H1 (cell line): Measurements from ENCODE around the gene DBX1. TPM values are rescaled to one million over a fixed set of nuclear protein-coding genes. Genes with fewer than 3 reads are reported as not detected.
A peak's percentile ranks its signal among the peaks of the same experiment; 100 is the strongest.

Experiments used
- CTCF ChIA-PET: fragments of 300-600 bp; sonication (Branson Sonifier 250); formaldehyde crosslinking; loops from one replicate; lab custom pipeline; 2021; ENCODE audit not compliant: partially characterized antibody; lab: Charles Lee
- POLR2A ChIA-PET: fragments of 300-600 bp; sonication (Branson Sonifier 250); formaldehyde crosslinking; loops from one replicate; lab custom pipeline; 2021; ENCODE audit warnings: inconsistent platforms; ENCODE audit not compliant: partially characterized antibody; lab: Charles Lee
- DNase-seq, 2 experiments: peaks; one replicate each; pipeline versions ENCODE4 v3.0.0 to v3.0.0-alpha.2; 2010 to 2022; ENCODE audit warnings: low spot score in 2 of 2, low read depth in 1 of 2, mixed read lengths in 1 of 2
- FAIRE-seq: peaks from 2 replicates; lab custom pipeline; 2011; peaks lifted over from hg19 to GRCh38; lab: Jason Lieb, UNC
- H2AFZ ChIP-seq: 2 replicates; pipeline ENCODE4 v1.8.1; 2012; ENCODE audit warnings: low read length, inconsistent platforms
- H2AK5ac ChIP-seq: 2 replicates; pipeline ENCODE4 v1.6.1; 2013; ENCODE audit warnings: low read depth, low read length
- H2BK120ac ChIP-seq: replicated peaks from 2 replicates; pipeline ENCODE3; 2013; ENCODE audit warnings: low read depth, low read length, inconsistent platforms
- H2BK12ac ChIP-seq: 2 replicates; pipeline ENCODE4 v1.6.1; 2013; ENCODE audit warnings: low read depth, low read length
- H2BK15ac ChIP-seq: 2 replicates; pipeline ENCODE4 v1.6.1; 2013; ENCODE audit warnings: low read length
- H2BK20ac ChIP-seq: 2 replicates; pipeline ENCODE4 v1.6.1; 2013; ENCODE audit warnings: low read length
- H2BK5ac ChIP-seq: 2 replicates; pipeline ENCODE4 v1.6.1; 2013; ENCODE audit warnings: low read depth, low read length
- H3K14ac ChIP-seq: 2 replicates; pipeline ENCODE4 v1.6.1; 2013; ENCODE audit warnings: inconsistent platforms; ENCODE audit not compliant: insufficient read length
- H3K18ac ChIP-seq: 2 replicates; pipeline ENCODE4 v1.6.1; 2013; ENCODE audit warnings: low read length; ENCODE audit errors: extremely low read depth
- H3K23ac ChIP-seq: 2 replicates; pipeline ENCODE4 v1.6.1; 2013; ENCODE audit warnings: inconsistent platforms; ENCODE audit not compliant: insufficient read length
- H3K23me2 ChIP-seq: 2 replicates; pipeline ENCODE4 v1.6.1; 2013; ENCODE audit warnings: low read depth, low read length
- H3K27ac ChIP-seq: 2 replicates; pipeline ENCODE4 v1.6.1; 2011; ENCODE audit warnings: low read depth, low read length, inconsistent platforms
- H3K27me3 ChIP-seq, 4 experiments: replicated peaks in 1 of 4; 1 replicate in 1 of 4; 2 replicates in 3 of 4; pipeline versions ENCODE4 v1.6.1 to v1.8.1; 2011 to 2013; ENCODE audit warnings: low read length in 3 of 4, mild to moderate bottlenecking in 3 of 4, inconsistent platforms in 2 of 4, mixed read lengths in 2 of 4, moderate library complexity in 1 of 4; ENCODE audit not compliant: control insufficient read depth in 3 of 4, insufficient read depth in 3 of 4; ENCODE audit errors: extremely low read depth in 1 of 4
- H3K36me3 ChIP-seq, 4 experiments: 2 replicates each; pipeline versions ENCODE4 v1.6.1 to v1.8.1; 2011 to 2013; ENCODE audit warnings: mild to moderate bottlenecking in 4 of 4, low read length in 3 of 4, moderate library complexity in 2 of 4, control low read depth in 1 of 4, inconsistent platforms in 1 of 4; ENCODE audit not compliant: insufficient read depth in 4 of 4, control insufficient read depth in 2 of 4
- H3K4ac ChIP-seq: replicated peaks from 2 replicates; pipeline ENCODE3; 2013; ENCODE audit warnings: low read length, low read depth, mixed read lengths, inconsistent platforms; ENCODE audit not compliant: insufficient read length
- H3K4me1 ChIP-seq, 4 experiments: replicated peaks in 1 of 4; 1 replicate in 1 of 4; 2 replicates in 3 of 4; pipeline versions ENCODE4 v1.6.1 to v1.8.1; 2011 to 2013; ENCODE audit warnings: low read length in 3 of 4, inconsistent platforms in 2 of 4, mixed read lengths in 1 of 4; ENCODE audit not compliant: insufficient read depth in 4 of 4, control insufficient read depth in 3 of 4
- H3K4me2 ChIP-seq, 2 experiments: 2 replicates each; pipeline versions ENCODE4 v1.6.1 to v1.8.1; 2011 to 2013; ENCODE audit warnings: low read depth in 2 of 2, low read length in 2 of 2, control low read depth in 1 of 2, inconsistent platforms in 1 of 2, mild to moderate bottlenecking in 1 of 2; ENCODE audit not compliant: insufficient read depth in 1 of 2
- H3K4me3 ChIP-seq, 4 experiments: fragments of 200-600, 300-600 bp in 1 of 4; sonication (generic), shearing (Covaris generic), sonication (Bioruptor Twin) in 1 of 4; 2 replicates each; pipeline versions ENCODE4 v1.5.1 to v1.8.1; 2011 to 2016; ENCODE audit warnings: low read length in 4 of 4, low read depth in 3 of 4, control low read depth in 2 of 4, inconsistent platforms in 2 of 4, mild to moderate bottlenecking in 2 of 4, mixed read lengths in 1 of 4, moderate library complexity in 1 of 4; ENCODE audit not compliant: insufficient read depth in 2 of 4; ENCODE audit errors: extremely low read depth in 1 of 4
- H3K56ac ChIP-seq: replicated peaks from 2 replicates; pipeline ENCODE3; 2013; ENCODE audit warnings: low read depth, mild to moderate bottlenecking, mixed read lengths, low read length, inconsistent platforms; ENCODE audit not compliant: insufficient read length
- H3K79me1 ChIP-seq: 2 replicates; pipeline ENCODE4 v1.6.1; 2013; ENCODE audit warnings: low read depth, low read length, control low read depth
- H3K79me2 ChIP-seq, 2 experiments: 2 replicates each; pipeline versions ENCODE4 v1.6.1 to v1.8.1; 2012 to 2013; ENCODE audit warnings: low read length in 2 of 2, mild to moderate bottlenecking in 2 of 2, inconsistent platforms in 1 of 2; ENCODE audit not compliant: insufficient read depth in 2 of 2, control insufficient read depth in 1 of 2
- H3K9ac ChIP-seq, 4 experiments: replicated peaks in 1 of 4; 1 replicate in 1 of 4; 2 replicates in 3 of 4; pipeline versions ENCODE4 v1.6.1 to v1.8.1; 2011 to 2013; ENCODE audit warnings: low read depth in 3 of 4, low read length in 3 of 4, control low read depth in 2 of 4, mild to moderate bottlenecking in 2 of 4, moderate library complexity in 2 of 4, inconsistent platforms in 1 of 4; ENCODE audit errors: extremely low read depth in 1 of 4
- H3K9me3 ChIP-seq, 2 experiments: 2 replicates each; pipeline versions ENCODE4 v1.6.1 to v1.8.1; 2012 to 2013; ENCODE audit warnings: mild to moderate bottlenecking in 2 of 2, moderate library complexity in 2 of 2, control low read depth in 1 of 2, inconsistent platforms in 1 of 2, low read depth in 1 of 2, low read length in 1 of 2, mixed read lengths in 1 of 2; ENCODE audit not compliant: insufficient read depth in 2 of 2
- H4K20me1 ChIP-seq, 2 experiments: replicated peaks in 1 of 2; 2 replicates each; pipeline versions ENCODE3 to v1.8.1; 2011 to 2013; ENCODE audit warnings: inconsistent platforms in 2 of 2, low read length in 2 of 2, mild to moderate bottlenecking in 1 of 2; ENCODE audit not compliant: insufficient read depth in 2 of 2, control insufficient read depth in 1 of 2
- H4K5ac ChIP-seq: 2 replicates; pipeline ENCODE4 v1.6.1; 2013; ENCODE audit warnings: low read length, low read depth, mixed read lengths, inconsistent platforms; ENCODE audit not compliant: insufficient read length
- H4K8ac ChIP-seq: 2 replicates; pipeline ENCODE4 v1.8.0; 2013; ENCODE audit warnings: mild to moderate bottlenecking, moderate library complexity, low read length, inconsistent platforms; ENCODE audit not compliant: insufficient read depth; ENCODE audit errors: extremely low read depth
- H4K91ac ChIP-seq: replicated peaks from 2 replicates; pipeline ENCODE3; 2013; ENCODE audit warnings: low read length, mixed read lengths, inconsistent platforms; ENCODE audit not compliant: insufficient read length
- ASH2L ChIP-seq: fragments of 200-600, 300-600 bp; sonication (generic); IDR thresholded peaks from one replicate; pipeline ENCODE4 v1.7.1; 2017; ENCODE audit warnings: low read length
- BACH1 ChIP-seq: IDR thresholded peaks from 2 replicates; pipeline ENCODE4 v1.6.1; 2012; ENCODE audit warnings: low read length, improper control_type of control experiment
- BCL11A ChIP-seq, 2 experiments: IDR thresholded peaks; one replicate each; pipeline ENCODE4 v1.6.1; 2011; ENCODE audit warnings: low read depth in 2 of 2, low read length in 2 of 2, mild to moderate bottlenecking in 2 of 2
- CBX5 ChIP-seq: fragments of 300-800, 300-1000 bp; sonication (generic); IDR thresholded peaks from 2 replicates; pipeline ENCODE4 v1.7.1; 2016; ENCODE audit warnings: antibody characterized with exemption, low read length, low read depth
- CEBPB ChIP-seq: IDR thresholded peaks from 2 replicates; pipeline ENCODE4 v1.6.1; 2012; ENCODE audit warnings: low read depth, low read length
- CHD1 ChIP-seq: IDR thresholded peaks from 2 replicates; pipeline ENCODE4 v1.6.1; 2012; ENCODE audit warnings: low read depth, low read length, improper control_type of control experiment
- EGR1 ChIP-seq: IDR thresholded peaks from 2 replicates; pipeline ENCODE4 v1.6.1; 2011; ENCODE audit warnings: low read depth, low read length, borderline replicate concordance
- FOSL1 ChIP-seq: IDR thresholded peaks from 2 replicates; pipeline ENCODE4 v1.6.1; 2011; ENCODE audit warnings: mild to moderate bottlenecking, low read depth, low read length, moderate library complexity; ENCODE audit not compliant: insufficient read depth
- HDAC6 ChIP-seq: IDR thresholded peaks from one replicate; pipeline ENCODE4 v1.7.1; 2012; ENCODE audit warnings: low read depth, mild to moderate bottlenecking, inconsistent platforms, low read length, moderate library complexity
- POLR2A ChIP-seq, 2 experiments: IDR thresholded peaks; 1 replicate in 1 of 2; 2 replicates in 1 of 2; pipeline ENCODE4 v1.6.1; 2011; ENCODE audit warnings: low read depth in 2 of 2, low read length in 2 of 2, mild to moderate bottlenecking in 2 of 2; ENCODE audit errors: control extremely low read depth in 1 of 2
- POU5F1 ChIP-seq: IDR thresholded peaks from 2 replicates; pipeline ENCODE4 v1.6.1; 2011; ENCODE audit warnings: low read depth, mild to moderate bottlenecking, low read length, moderate library complexity
- RAD21 ChIP-seq, 2 experiments: IDR thresholded peaks in 1 of 2; conservative IDR thresholded peaks in 1 of 2; 2 replicates each; pipeline ENCODE4 v1.6.1; 2011; ENCODE audit warnings: low read depth in 2 of 2, low read length in 2 of 2, improper control_type of control experiment in 1 of 2, inconsistent platforms in 1 of 2, mild to moderate bottlenecking in 1 of 2, moderate library complexity in 1 of 2
- TAF1 ChIP-seq: IDR thresholded peaks from 2 replicates; pipeline ENCODE4 v1.6.1; 2011; ENCODE audit warnings: mild to moderate bottlenecking, low read depth, low read length
- TBP ChIP-seq: IDR thresholded peaks from 2 replicates; pipeline ENCODE4 v1.6.1; 2011; ENCODE audit warnings: low read depth, low read length, improper control_type of control experiment
- TCF12 ChIP-seq: IDR thresholded peaks from 2 replicates; pipeline ENCODE4 v1.6.1; 2011; ENCODE audit warnings: low read depth, mild to moderate bottlenecking, low read length
- WGBS, 2 experiments: shearing (Covaris generic) in 1 of 2; methylation state at CpG; one replicate each; pipeline versions ENCODE4 v1.1.6 to v1.1.7; 2013 to 2015; ENCODE audit warnings: low lambda C conversion rate in 2 of 2, mixed read lengths in 2 of 2, inconsistent platforms in 1 of 2, low coverage in 1 of 2, missing lambda C conversion rate in 1 of 2; ENCODE audit not compliant: insufficient replicate concordance in 2 of 2, insufficient coverage in 1 of 2, insufficient read length in 1 of 2; ENCODE audit errors: extremely low coverage in 1 of 2, missing lambda C conversion rate in 1 of 2; 5-methylcytosine and 5-hydroxymethylcytosine counted together
- polyA plus RNA-seq, 7 experiments: library from polyadenylated mRNA; depleted of rRNA in 3 of 7; stranded (reverse) in 5 of 7; unstranded in 2 of 7; fragments of >200 nt in 5 of 7; fragments of 200-250 nt in 2 of 7; gene quantifications; 1 replicate in 5 of 7; 2 replicates in 1 of 7; 4 replicates in 1 of 7; pipeline versions ENCODE4 v1.2.1 to v1.2.3, GENCODE V29; 2011 to 2013; ENCODE audit warnings: missing spikeins in 2 of 7, mixed read lengths in 2 of 7
- total RNA-seq: library from RNA; stranded (reverse); fragmentation: NEBNext Ultra II Directional; extraction: Animal tissue kit (Norgen Biotek cat#: 25700); gene quantifications from 2 replicates; pipeline ENCODE4 v1.2.1, GENCODE V29; 2021

The DBX1 gene
- total and polyA plus RNA-seq, 2 of the 8 experiments (the other 6 are each of a cell fraction or from before 2014, with no cell fraction given) = not detected

DNA sequence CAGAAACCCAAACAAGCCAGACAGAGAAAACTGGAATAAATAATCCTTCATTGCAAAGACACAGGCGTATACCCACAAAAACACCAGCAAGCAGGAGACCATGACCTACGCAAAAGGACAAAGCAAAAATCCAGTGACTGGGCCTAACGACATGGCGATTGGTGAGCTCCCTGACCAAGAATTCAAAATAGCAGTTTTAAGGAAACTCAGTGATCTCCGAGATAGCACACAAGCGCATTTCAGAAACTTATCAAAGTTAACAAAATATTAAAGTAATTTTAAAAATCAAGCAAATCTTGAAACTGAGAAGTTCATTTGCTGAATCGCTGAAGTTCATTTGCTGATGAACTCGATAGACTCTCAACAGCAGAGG is 27.6 kb downstream of the DBX1 start:
- Histone ChIP-seq H3K23me2 (peaks cover 7% of the 10 kb centered on the region; the same call in 1 of the 2 replicates), H3K9me3 (no peaks in the 10 kb centered on the region), H2BK15ac (no peak overlapping the region), H3K79me2 (no peaks in the 10 kb centered on the region), H3K14ac (no peak overlapping the region), H3K4me3 (peak overlapping the region in 1 of 4 experiments; percentile 65; a peak in 1 of 8 replicates), H3K18ac (no peak overlapping the region; the same call in 1 of the 2 replicates), H2BK120ac (no peak overlapping the region), H3K4me1 (peaks cover 0 to 5% (median 4%) of the 10 kb centered on the region in 4 experiments; a peak in 5 of 7 replicates), H4K8ac (no peak overlapping the region), H3K9ac (no peak overlapping the region), H2AFZ (no peak overlapping the region), H2BK5ac (no peak overlapping the region), H4K91ac (no peak overlapping the region), H2AK5ac (no peak overlapping the region), H3K36me3 (no peaks in the 10 kb centered on the region), H4K20me1 (no peaks in the 10 kb centered on the region), H4K5ac (no peak overlapping the region), H3K79me1 (no peaks in the 10 kb centered on the region), H3K27ac (no peak overlapping the region), H3K23ac (no peak overlapping the region), H3K4ac (no peak overlapping the region), H3K4me2 (peak overlapping the region; percentile 80 to 95; a peak in 2 of 4 replicates), H3K27me3 (peaks cover 8 to 24% (median 17%) of the 10 kb centered on the region in 4 experiments), H3K56ac (no peak overlapping the region), H2BK12ac (no peak overlapping the region), H2BK20ac (no peak overlapping the region)
- TF ChIP-seq POU5F1 = no peak
- no peak for TF ChIP-seq EGR1
- no peak for TF ChIP-seq BACH1
- no peak for TF ChIP-seq FOSL1
- no peak for TF ChIP-seq TBP
- TF ChIP-seq CBX5 = no peak
- TF ChIP-seq POLR2A (IDR thresholded peaks at IDR 0.05; ENCODE audit: control extremely low read depth in 1 of 2, low read depth in 2 of 2, low read length in 2 of 2) = no peak
- no peak for TF ChIP-seq CEBPB
- TF ChIP-seq BCL11A (IDR thresholded peaks at IDR 0.05; ENCODE audit: low read depth in 2 of 2, low read length in 2 of 2) = no peak
- TF ChIP-seq ASH2L = no peak
- no peak for TF ChIP-seq HDAC6
- TF ChIP-seq CHD1 = no peak
- TF ChIP-seq TCF12 = no peak
- no peak for TF ChIP-seq RAD21 (IDR thresholded peaks at IDR 0.05 in 1 of 2, conservative IDR thresholded peaks at IDR 0.05 in 1 of 2; ENCODE audit: low read depth in 2 of 2, low read length in 2 of 2)
- no peak for TF ChIP-seq TAF1
- CTCF ChIA-PET = interaction anchor here (0.6 to 7.4 kb wide), 50 partner anchors 8 to 579 kb away, joined by 3 to 102 read pairs (median 4); partner anchors contain the start of gene DBX1
- POLR2A ChIA-PET = interaction anchor here (1.8 kb wide), 1 partner anchor 9 kb away, joined by 4 read pairs; no protein-coding TSS in a partner anchor
- FAIRE-seq (no peak), DNase-seq (no peak)
- 61% methylated on average over 8 of the region's 8 CpGs; no CpG with 5 or more reads in 1 of the 2 experiments for WGBS, 2 experiments
